T follicular helper cell (primary cell): ENCODE results near the gene COPG1.

Source experiments
- DNase-seq: peaks from one replicate; pipeline ENCODE4 v3.0.0-alpha.2; 2020; ENCODE audit warnings: low read depth

COPG1 gene

GRCh38 chr3:129314386-129315222 is 65.2 kb downstream of the COPG1 start:
- no peak for DNase-seq

- DNase-seq: no peak
Observed at GRCh38 chr3:129315223-129315997, 66.0 kb downstream of the COPG1 start.

- no peak for DNase-seq
Observed at GRCh38 chr3:129315998-129316247, 66.5 kb downstream of the COPG1 start.

GRCh38 chr3:129316248-129317013 is 67.0 kb downstream of the COPG1 start:
- peak; percentile 87 for DNase-seq

- no peak for DNase-seq
Observed at GRCh38 chr3:129317014-129317771, 67.8 kb downstream of the COPG1 start.

GRCh38 chr3:129317848-129318247 is 68.4 kb downstream of the COPG1 start:
- no peak for DNase-seq

GRCh38 chr3:129318921-129319320 is 69.5 kb downstream of the COPG1 start:
- no peak for DNase-seq

- no peak for DNase-seq
Observed at GRCh38 chr3:129320261-129320660, 70.9 kb downstream of the COPG1 start.

GRCh38 chr3:129320825-129321487 is 71.5 kb downstream of the COPG1 start:
- no peak for DNase-seq

GRCh38 chr3:129321887-129322286 is 72.5 kb downstream of the COPG1 start:
- DNase-seq: no peak

GRCh38 chr3:129323651-129324294 is 74.4 kb downstream of the COPG1 start:
- DNase-seq: no peak

- no peak for DNase-seq
Observed at GRCh38 chr3:129324855-129325254, 75.4 kb downstream of the COPG1 start.

- no peak for DNase-seq
Observed at GRCh38 chr3:129325383-129325782, 76.0 kb downstream of the COPG1 start.

- no peak for DNase-seq
Observed at GRCh38 chr3:129326138-129326537, 76.7 kb downstream of the COPG1 start.

- no peak for DNase-seq
Observed at GRCh38 chr3:129326595-129326994, 77.2 kb downstream of the COPG1 start.
